ENCODE data around the gene HADHA.

Gene HADHA

GRCh38 chr2:26190369-26190768 lies 54.1 kb downstream of the HADHA start:
- no peak for DNase-seq

- DNase-seq: no peak
These were observed 54.7 kb downstream of the HADHA start for GRCh38 chr2:26189751-26190150.

- no peak for DNase-seq
These were observed 55.3 kb downstream of the HADHA start for GRCh38 chr2:26189123-26189522.

- no peak for DNase-seq
These were observed 56.8 kb downstream of the HADHA start for GRCh38 chr2:26187537-26188104.

- no peak for DNase-seq
These were observed 57.3 kb downstream of the HADHA start for GRCh38 chr2:26187114-26187513.

GRCh38 chr2:26185954-26186770 lies 58.3 kb downstream of the HADHA start:
- no peak for DNase-seq

- DNase-seq: no peak
These were observed 59.0 kb downstream of the HADHA start for GRCh38 chr2:26185304-26185928.

GRCh38 chr2:26184555-26185303 lies 59.7 kb downstream of the HADHA start:
- DNase-seq: peak; percentile 78

- no peak for DNase-seq
These were observed 60.3 kb downstream of the HADHA start for GRCh38 chr2:26184121-26184520.

GRCh38 chr2:26182887-26183630 lies 61.4 kb downstream of the HADHA start:
- no peak for DNase-seq

GRCh38 chr2:26182441-26182840 lies 62.0 kb downstream of the HADHA start:
- DNase-seq: no peak

GRCh38 chr2:26179446-26179913 lies 65.0 kb downstream of the HADHA start:
- DNase-seq: no peak

GRCh38 chr2:26178746-26179436 lies 65.5 kb downstream of the HADHA start:
- DNase-seq: no peak

- no peak for DNase-seq
These were observed 66.2 kb downstream of the HADHA start for GRCh38 chr2:26178246-26178645.

- DNase-seq: no peak
These were observed 67.3 kb downstream of the HADHA start for GRCh38 chr2:26177122-26177521.

- no peak for DNase-seq
These were observed 68.2 kb downstream of the HADHA start for GRCh38 chr2:26176279-26176615.

- DNase-seq: no peak
These were observed 68.8 kb downstream of the HADHA start for GRCh38 chr2:26175466-26176278.

- no peak for DNase-seq
These were observed 69.6 kb downstream of the HADHA start for GRCh38 chr2:26174691-26175465.

- DNase-seq: no peak
These were observed 70.5 kb downstream of the HADHA start for GRCh38 chr2:26173776-26174482.

All from T-helper 9 cell (primary cell).